ENCODE measurements around the gene PSG7. TPM values are rescaled to one million over a fixed set of nuclear protein-coding genes. Genes with fewer than 3 reads are reported as not detected.
"Not testable (repeated sequence)": the region's sequence is repeated elsewhere in the genome, so short reads cannot be mapped to it uniquely, and the experiment has no call there.

Gene PSG7
- total RNA-seq, 6 donors from 2014 or later: not detected

DNA sequence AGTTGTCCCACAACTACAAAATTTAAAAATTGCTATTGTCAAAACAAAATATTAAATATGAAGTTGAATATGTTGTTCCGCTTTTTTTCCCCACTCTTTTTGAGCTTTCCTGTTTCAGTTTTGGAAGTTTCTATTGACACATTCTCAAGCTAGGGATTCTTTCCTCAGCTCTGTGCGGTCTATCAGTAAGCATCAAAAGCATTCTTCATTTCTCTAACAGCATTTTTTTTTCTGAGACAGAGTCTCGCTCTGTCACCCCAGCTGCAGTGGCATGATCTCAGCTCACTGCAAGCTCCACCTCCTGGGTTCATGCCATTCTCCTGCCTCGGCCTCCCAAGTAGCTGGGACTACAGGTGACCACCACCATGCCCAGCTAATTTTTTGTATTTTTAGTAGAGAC is 24.1 kb downstream of the PSG7 start:
- H3K4me3 ChIP-seq; H3K4me1 ChIP-seq; ATAC-seq (ENCODE audit: low FRiP score in 2 of 2); DNase-seq; H3K9me3 ChIP-seq; H3K27ac ChIP-seq; H3K27me3 ChIP-seq; H3K36me3 ChIP-seq: not testable (repeated sequence)
- WGBS, 2 donors: 85% methylated on average over 4 of the region's 4 CpGs

DNA sequence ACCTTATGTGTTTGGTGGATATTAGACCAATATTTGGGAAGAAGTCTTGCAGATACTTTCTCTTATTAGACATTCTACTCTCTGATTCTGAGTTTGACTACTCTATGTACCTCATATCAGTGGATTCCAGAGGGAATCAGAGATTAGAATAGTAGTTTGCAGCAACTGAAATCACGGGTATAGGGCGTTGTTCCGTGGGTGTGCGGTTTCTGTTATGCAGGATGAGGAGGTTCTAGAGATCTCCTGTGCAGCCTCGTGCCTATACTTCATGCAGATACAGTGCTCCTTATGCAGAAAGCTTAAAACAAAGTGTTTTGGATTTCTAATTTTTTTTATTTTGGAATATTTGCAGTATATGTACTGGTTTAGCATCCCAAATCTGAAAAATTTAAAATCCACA is 25.3 kb downstream of the PSG7 start:
- H3K9me3 ChIP-seq; H3K36me3 ChIP-seq; H3K4me3 ChIP-seq; H3K4me1 ChIP-seq; H3K27ac ChIP-seq; DNase-seq; ATAC-seq (ENCODE audit: low FRiP score in 2 of 2); H3K27me3 ChIP-seq: not testable (repeated sequence)
- WGBS, 2 donors: 72 to 80% methylated on average over 5 of the region's 5 CpGs

DNA sequence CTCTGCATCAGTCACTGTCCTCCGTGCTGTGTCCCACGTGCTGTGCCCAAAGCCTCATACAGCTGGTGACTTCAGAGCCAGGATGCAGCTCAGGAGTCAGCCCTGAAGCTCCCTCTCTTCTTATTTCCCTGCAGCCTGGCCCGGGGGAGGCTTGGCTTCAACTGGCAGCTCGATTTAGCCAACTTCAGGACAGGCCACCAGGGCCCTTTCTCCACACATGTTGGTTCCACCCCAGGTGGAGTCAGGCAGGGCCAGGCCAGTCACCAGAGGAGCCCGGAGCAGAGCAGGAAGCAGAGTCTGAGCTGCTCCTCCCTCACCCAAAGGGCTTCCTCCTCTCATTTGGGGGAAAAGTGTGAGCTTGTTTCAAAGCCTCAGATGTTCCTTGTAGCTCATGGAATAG is 30.8 kb downstream of the PSG7 start:
- not testable (repeated sequence) for H3K36me3 ChIP-seq; ATAC-seq (ENCODE audit: low FRiP score in 2 of 2); DNase-seq; H3K4me1 ChIP-seq; H3K4me3 ChIP-seq; H3K9me3 ChIP-seq; H3K27ac ChIP-seq; H3K27me3 ChIP-seq
- WGBS, 2 donors: 64 to 78% methylated on average over 4 to 5 of the region's 5 CpGs

DNA sequence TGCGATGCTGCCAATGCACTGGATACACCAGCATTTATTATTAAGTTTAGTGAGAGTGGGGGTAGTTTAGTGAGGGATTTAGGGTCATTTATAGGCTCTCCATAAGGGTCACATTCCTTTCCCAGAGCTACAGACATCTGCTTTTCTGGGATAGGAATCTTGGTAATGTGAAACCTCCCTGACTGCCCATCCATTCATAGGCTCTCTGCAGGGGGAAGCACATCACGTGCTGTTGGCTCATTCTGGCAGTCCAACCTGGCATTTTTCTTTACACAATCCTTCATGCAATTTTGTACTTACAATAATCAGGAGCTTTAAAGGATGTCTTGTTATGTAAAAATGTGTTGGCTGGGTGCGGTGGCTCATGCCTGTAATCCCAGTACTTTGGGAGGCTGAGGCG is 36.4 kb downstream of the PSG7 start:
- not testable (repeated sequence) for H3K27ac ChIP-seq; ATAC-seq (ENCODE audit: low FRiP score in 2 of 2); DNase-seq; H3K4me3 ChIP-seq; H3K36me3 ChIP-seq; H3K9me3 ChIP-seq; H3K4me1 ChIP-seq; H3K27me3 ChIP-seq
- 70 to 76% methylated on average over 4 of the region's 4 CpGs for WGBS, 2 donors

- 86 to 89% methylated on average over 12 of the region's 12 CpGs for WGBS, 2 donors
- not testable (repeated sequence) for H3K27ac ChIP-seq; DNase-seq; H3K9me3 ChIP-seq; ATAC-seq (ENCODE audit: low FRiP score in 2 of 2); H3K4me1 ChIP-seq; H3K36me3 ChIP-seq; H3K27me3 ChIP-seq; H3K4me3 ChIP-seq
Observed at GRCh38 chr19:42899674-42900073, 37.3 kb downstream of the PSG7 start.

GRCh38 chr19:42899110-42899509 is 37.9 kb downstream of the PSG7 start:
- not testable (repeated sequence) for DNase-seq; H3K27me3 ChIP-seq; H3K36me3 ChIP-seq; H3K27ac ChIP-seq; H3K9me3 ChIP-seq; ATAC-seq (ENCODE audit: low FRiP score in 2 of 2); H3K4me3 ChIP-seq; H3K4me1 ChIP-seq
- WGBS, 2 donors: 72 to 78% methylated on average over 1 of the region's 1 CpG

DNA sequence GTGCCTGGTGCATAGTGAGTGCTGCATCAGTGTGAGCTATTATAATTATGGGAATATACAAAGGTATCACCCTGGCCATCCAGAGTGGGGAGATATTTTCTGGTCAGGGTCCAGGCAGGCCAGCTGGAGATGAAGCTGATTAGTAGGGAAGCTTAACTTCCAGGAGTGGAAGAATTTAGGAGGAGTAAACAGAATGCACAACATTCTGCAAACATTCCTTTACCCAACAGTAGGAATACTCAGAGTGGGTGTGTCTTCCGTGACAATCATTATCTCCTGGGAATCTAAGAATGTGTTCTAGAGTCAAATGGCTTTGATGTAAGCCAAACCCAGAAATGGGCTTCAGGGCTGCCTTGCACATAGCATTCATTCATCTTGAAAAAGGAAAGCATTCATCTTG is 38.4 kb downstream of the PSG7 start:
- not testable (repeated sequence) for DNase-seq; ATAC-seq (ENCODE audit: low FRiP score in 2 of 2); H3K27ac ChIP-seq; H3K9me3 ChIP-seq; H3K4me1 ChIP-seq; H3K36me3 ChIP-seq; H3K4me3 ChIP-seq; H3K27me3 ChIP-seq
- 36 to 52% methylated on average over 1 of the region's 1 CpG for WGBS, 2 donors

DNA sequence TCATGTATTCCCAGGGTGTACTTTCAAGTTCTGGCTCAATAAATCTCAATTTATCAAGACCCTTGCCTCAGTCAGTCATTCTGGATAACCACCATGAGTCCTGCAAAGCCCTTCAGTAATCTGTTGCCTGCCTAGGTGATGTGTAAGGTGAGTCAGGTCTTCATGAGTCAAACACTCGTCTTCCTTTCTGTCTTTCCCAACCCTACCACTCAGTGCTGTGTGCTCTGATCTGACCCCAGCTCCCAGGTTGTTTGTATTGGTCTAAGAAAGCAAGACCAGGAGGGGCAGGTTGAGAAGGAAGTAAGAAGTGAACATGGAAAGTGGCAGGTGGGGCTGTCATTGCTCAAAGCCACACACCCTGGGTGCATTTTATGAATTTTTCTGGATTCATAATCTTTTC is 39.3 kb downstream of the PSG7 start:
- not testable (repeated sequence) for ATAC-seq (ENCODE audit: low FRiP score in 2 of 2); DNase-seq; H3K4me3 ChIP-seq; H3K36me3 ChIP-seq; H3K27me3 ChIP-seq; H3K27ac ChIP-seq; H3K9me3 ChIP-seq; H3K4me1 ChIP-seq
- WGBS, 2 donors: 9 to 13% methylated on average over 1 of the region's 1 CpG

GRCh38 chr19:42890446-42890845 is 46.6 kb downstream of the PSG7 start:
- H3K4me3 ChIP-seq; H3K4me1 ChIP-seq; ATAC-seq (ENCODE audit: low FRiP score in 2 of 2); H3K27me3 ChIP-seq; H3K36me3 ChIP-seq; H3K27ac ChIP-seq; DNase-seq: not testable (repeated sequence)
- WGBS, 2 donors: 83 to 90% methylated on average over 6 to 7 of the region's 7 CpGs
- peaks cover 0 to 11% (median 4%) of the 10 kb centered on the region in 4 donors for H3K9me3 ChIP-seq

DNA sequence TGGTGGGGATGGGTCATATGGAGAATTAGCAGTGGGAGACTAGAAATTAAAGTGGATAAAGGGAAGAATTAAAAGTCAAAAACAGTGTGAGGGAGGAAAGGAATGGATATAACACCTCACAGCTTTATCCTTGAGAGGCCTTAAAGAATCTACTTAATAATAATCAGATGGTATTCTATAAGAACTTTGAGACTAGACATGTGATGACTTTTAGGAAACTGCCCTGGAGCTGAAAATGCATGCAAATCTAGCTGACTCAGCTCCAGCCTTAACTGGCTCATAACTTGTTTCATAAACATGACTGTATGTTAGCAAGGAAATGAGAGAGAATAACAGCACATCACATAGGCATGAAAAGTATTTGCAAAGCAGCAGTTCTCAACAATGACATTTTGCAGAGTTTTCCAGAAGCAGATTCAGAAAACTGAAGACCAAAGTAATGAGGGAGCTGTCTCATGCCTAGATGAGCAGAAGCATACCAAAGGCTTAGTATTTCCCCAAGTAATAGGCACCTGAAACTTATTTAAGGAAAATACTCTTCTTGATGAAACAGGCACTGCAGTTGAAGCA is 49.0 kb downstream of the PSG7 start:
- H3K27me3 ChIP-seq; H3K4me1 ChIP-seq; H3K36me3 ChIP-seq; H3K9me3 ChIP-seq; DNase-seq; H3K27ac ChIP-seq; ATAC-seq (ENCODE audit: low FRiP score in 2 of 2); H3K4me3 ChIP-seq: not testable (repeated sequence)

GRCh38 chr19:42882730-42883129 is 54.3 kb downstream of the PSG7 start:
- not testable (repeated sequence) for H3K27ac ChIP-seq; H3K4me1 ChIP-seq; H3K9me3 ChIP-seq; H3K36me3 ChIP-seq; H3K4me3 ChIP-seq; DNase-seq; H3K27me3 ChIP-seq; ATAC-seq (ENCODE audit: low FRiP score in 2 of 2)
- 68 to 78% methylated on average over 2 of the region's 2 CpGs for WGBS, 2 donors

- not testable (repeated sequence) for H3K27ac ChIP-seq; H3K27me3 ChIP-seq; H3K9me3 ChIP-seq; H3K4me3 ChIP-seq; DNase-seq; H3K4me1 ChIP-seq; ATAC-seq (ENCODE audit: low FRiP score in 2 of 2); H3K36me3 ChIP-seq
- 51 to 52% methylated on average over 5 of the region's 5 CpGs for WGBS, 2 donors
Observed at GRCh38 chr19:42882010-42882409, 55.0 kb downstream of the PSG7 start.

GRCh38 chr19:42881279-42881678 is 55.7 kb downstream of the PSG7 start:
- WGBS, 2 donors: 66 to 76% methylated on average over 5 to 8 of the region's 8 CpGs
- H3K4me3 ChIP-seq; H3K9me3 ChIP-seq; H3K36me3 ChIP-seq; H3K4me1 ChIP-seq; DNase-seq; H3K27me3 ChIP-seq; ATAC-seq (ENCODE audit: low FRiP score in 2 of 2); H3K27ac ChIP-seq: not testable (repeated sequence)

DNA sequence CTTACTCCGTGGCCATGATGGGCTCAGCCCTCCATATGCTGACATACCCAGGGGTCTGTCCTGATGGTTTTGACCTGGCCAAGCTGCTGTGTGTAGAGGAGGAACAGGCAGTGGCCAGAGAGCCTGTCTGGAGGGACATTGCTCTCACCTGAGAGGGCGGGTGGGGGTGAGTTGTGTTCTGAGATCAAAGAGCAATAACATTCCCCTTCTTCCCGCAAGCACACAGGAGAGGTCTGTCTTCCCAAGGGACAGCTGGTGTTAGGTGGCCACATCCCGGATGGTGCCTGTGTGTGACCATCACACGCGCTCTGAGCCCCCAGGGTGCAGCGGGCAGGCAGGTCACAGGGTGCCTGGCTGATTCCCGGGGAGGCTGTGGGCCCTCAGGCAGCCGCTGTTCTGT is 56.4 kb downstream of the PSG7 start:
- H3K4me3 ChIP-seq; H3K4me1 ChIP-seq; H3K9me3 ChIP-seq; H3K36me3 ChIP-seq; H3K27ac ChIP-seq; ATAC-seq (ENCODE audit: low FRiP score in 2 of 2); DNase-seq; H3K27me3 ChIP-seq: not testable (repeated sequence)
- WGBS, 2 donors: 86 to 91% methylated on average over 8 to 9 of the region's 9 CpGs
